ENCODE measurements around the gene MT1G.
A peak's percentile ranks its signal among the peaks of the same experiment; 100 is the strongest.

Gene MT1G

DNA sequence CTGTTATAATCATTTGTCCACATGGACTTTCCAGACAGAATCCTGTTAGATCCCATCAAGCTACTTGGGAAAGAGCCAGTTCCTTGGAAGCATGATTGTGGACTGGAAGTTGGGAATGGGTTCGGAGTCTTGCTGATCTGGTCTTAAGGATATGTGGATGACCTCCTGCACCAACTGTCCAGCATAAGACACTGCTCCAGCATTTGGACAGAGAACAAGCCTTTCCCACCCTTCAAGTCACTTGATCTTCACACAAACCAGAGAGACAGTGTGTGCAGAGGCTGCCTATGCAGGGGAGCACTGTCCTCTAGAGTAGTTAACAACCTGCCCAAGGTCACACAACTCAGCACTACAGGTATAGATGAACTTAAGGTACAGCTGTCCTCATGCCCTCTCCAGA lies 22.0 kb downstream of the MT1G start:
- no peak overlapping the region for H3K4me3 ChIP-seq (ENCODE audit: severe bottlenecking)
- no peaks in the 10 kb centered on the region for H3K9me3 ChIP-seq (ENCODE audit: severe bottlenecking)
- ATAC-seq (ENCODE audit: low read depth) (no peak), DNase-seq (ENCODE audit: low spot score) (no peak)
- no peak for TF ChIP-seq CTCF (IDR thresholded peaks at IDR 0.05; ENCODE audit: poor library complexity, severe bottlenecking)
- no peak overlapping the region for H3K27ac ChIP-seq (ENCODE audit: poor library complexity, severe bottlenecking)
- no peaks in the 10 kb centered on the region for H3K27me3 ChIP-seq (ENCODE audit: insufficient read depth, poor library complexity, severe bottlenecking)
- no peaks in the 10 kb centered on the region for H3K36me3 ChIP-seq (ENCODE audit: low read depth)
- peaks cover 14% of the 10 kb centered on the region for H3K4me1 ChIP-seq (ENCODE audit: insufficient read depth, poor library complexity, severe bottlenecking)

- no peaks in the 10 kb centered on the region for H3K27me3 ChIP-seq (ENCODE audit: insufficient read depth, poor library complexity, severe bottlenecking)
- H3K4me3 ChIP-seq (ENCODE audit: severe bottlenecking) = no peak overlapping the region
- peaks cover 14% of the 10 kb centered on the region for H3K4me1 ChIP-seq (ENCODE audit: insufficient read depth, poor library complexity, severe bottlenecking)
Measured at GRCh38 chr16:56645311-56645710, 22.6 kb downstream of the MT1G start.

GRCh38 chr16:56643833-56644232 lies 24.0 kb downstream of the MT1G start:
- Histone ChIP-seq H3K27ac (ENCODE audit: poor library complexity, severe bottlenecking) (no peak overlapping the region), H3K4me3 (ENCODE audit: severe bottlenecking) (no peak overlapping the region), H3K27me3 (ENCODE audit: insufficient read depth, poor library complexity, severe bottlenecking) (no peaks in the 10 kb centered on the region)

More at GRCh38 chr16:56645311-56645710, 22.6 kb downstream of the MT1G start:
- no peak for ATAC-seq (ENCODE audit: low read depth)
- Histone ChIP-seq H3K27ac (ENCODE audit: poor library complexity, severe bottlenecking) (no peak overlapping the region), H3K9me3 (ENCODE audit: severe bottlenecking) (no peaks in the 10 kb centered on the region), H3K36me3 (ENCODE audit: low read depth) (no peaks in the 10 kb centered on the region)
- TF ChIP-seq CTCF (IDR thresholded peaks at IDR 0.05; ENCODE audit: poor library complexity, severe bottlenecking) = no peak
- no peak for DNase-seq (ENCODE audit: low spot score)

GRCh38 chr16:56643080-56643778 lies 24.6 kb downstream of the MT1G start:
- Histone ChIP-seq H3K36me3 (ENCODE audit: low read depth) (no peaks in the 10 kb centered on the region), H3K9me3 (ENCODE audit: severe bottlenecking) (no peaks in the 10 kb centered on the region), H3K4me3 (ENCODE audit: severe bottlenecking) (no peak overlapping the region), H3K4me1 (ENCODE audit: insufficient read depth, poor library complexity, severe bottlenecking) (no peaks in the 10 kb centered on the region), H3K27me3 (ENCODE audit: insufficient read depth, poor library complexity, severe bottlenecking) (no peaks in the 10 kb centered on the region), H3K27ac (ENCODE audit: poor library complexity, severe bottlenecking) (no peak overlapping the region)
- peak; percentile 30 for TF ChIP-seq CTCF (IDR thresholded peaks at IDR 0.05; ENCODE audit: poor library complexity, severe bottlenecking)
- peak; percentile 88 for ATAC-seq (ENCODE audit: low read depth)
- DNase-seq (ENCODE audit: low spot score) = no peak

More at GRCh38 chr16:56643833-56644232, 24.0 kb downstream of the MT1G start:
- H3K4me1 ChIP-seq (ENCODE audit: insufficient read depth, poor library complexity, severe bottlenecking) = no peaks in the 10 kb centered on the region
- no peak for DNase-seq (ENCODE audit: low spot score)
- no peaks in the 10 kb centered on the region for H3K36me3 ChIP-seq (ENCODE audit: low read depth)
- H3K9me3 ChIP-seq (ENCODE audit: severe bottlenecking) = no peaks in the 10 kb centered on the region
- no peak for TF ChIP-seq CTCF (IDR thresholded peaks at IDR 0.05; ENCODE audit: poor library complexity, severe bottlenecking)
- ATAC-seq (ENCODE audit: low read depth) = no peak

DNA sequence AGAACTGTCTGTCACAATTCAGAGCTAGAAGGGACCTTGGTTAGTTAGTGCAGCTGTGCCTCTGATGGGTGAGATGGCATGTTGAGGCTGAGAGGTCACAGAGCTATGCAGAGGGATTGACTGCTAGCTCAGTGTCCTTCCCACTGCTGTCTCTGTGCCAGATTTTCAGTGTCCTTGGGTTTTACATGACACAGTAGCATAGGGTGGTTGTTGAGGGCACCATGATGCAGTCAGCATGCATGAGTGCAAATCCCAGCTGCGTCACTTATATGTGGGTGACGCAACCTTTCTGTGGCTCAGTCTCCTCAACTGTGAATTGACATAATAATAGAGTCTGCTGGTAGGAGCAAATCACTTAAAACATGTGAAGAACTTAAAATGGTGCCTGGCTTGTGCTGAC lies 26.7 kb downstream of the MT1G start:
- Histone ChIP-seq H3K9me3 (ENCODE audit: severe bottlenecking) (no peaks in the 10 kb centered on the region), H3K4me1 (ENCODE audit: insufficient read depth, poor library complexity, severe bottlenecking) (no peaks in the 10 kb centered on the region), H3K27me3 (ENCODE audit: insufficient read depth, poor library complexity, severe bottlenecking) (no peaks in the 10 kb centered on the region), H3K36me3 (ENCODE audit: low read depth) (no peaks in the 10 kb centered on the region), H3K4me3 (ENCODE audit: severe bottlenecking) (no peak overlapping the region), H3K27ac (ENCODE audit: poor library complexity, severe bottlenecking) (no peak overlapping the region)
- DNase-seq (ENCODE audit: low spot score) = no peak
- no peak for TF ChIP-seq CTCF (IDR thresholded peaks at IDR 0.05; ENCODE audit: poor library complexity, severe bottlenecking)
- no peak for ATAC-seq (ENCODE audit: low read depth)
